Endothelial cell of umbilical vein (primary cell): ENCODE results near the gene TEX48. TPM values are rescaled to one million over a fixed set of nuclear protein-coding genes. Genes with fewer than 3 reads are reported as not detected.

Source experiments
- BruUV-seq: library from RNA; stranded (reverse); fragments of 400-500 nt; replicated peaks from 2 replicates; lab custom pipeline; 2021; lab: Mats Ljungman, UMichigan
- CTCF ChIA-PET: fragments of 300-600, 350-600 bp; sonication (Branson Sonifier 250); formaldehyde crosslinking; loops from one replicate; lab custom pipeline; 2021; ENCODE audit warnings: antibody characterized with exemption, inconsistent platforms; lab: Charles Lee
- POLR2A ChIA-PET: fragments of 300-600, 350-600 bp; sonication (Branson Sonifier 250); formaldehyde crosslinking; loops from one replicate; lab custom pipeline; 2021; ENCODE audit warnings: antibody characterized with exemption, inconsistent platforms; lab: Charles Lee
- DNase-seq: peaks from one replicate; pipeline ENCODE4 v3.0.0-alpha.2; 2011; ENCODE audit warnings: low read depth, low spot score
- FAIRE-seq: peaks from 2 replicates; lab custom pipeline; 2011; peaks lifted over from hg19 to GRCh38; lab: Jason Lieb, UNC
- H2AFZ ChIP-seq: 2 replicates; pipeline ENCODE4 v1.6.0; 2012; ENCODE audit warnings: low read depth, low read length, control low read depth, inconsistent platforms
- H3K27ac ChIP-seq: 2 replicates; pipeline ENCODE4 v1.5.1; 2011; ENCODE audit warnings: low read depth, mild to moderate bottlenecking, control low read depth, low read length, moderate library complexity; ENCODE audit not compliant: insufficient read depth
- H3K27me3 ChIP-seq, 2 experiments: 2 replicates each; pipeline versions ENCODE4 v1.6.0 to v1.6.1; 2011; ENCODE audit warnings: low read length in 2 of 2, mixed read lengths in 1 of 2; ENCODE audit not compliant: control insufficient read depth in 2 of 2, insufficient read depth in 2 of 2
- H3K36me3 ChIP-seq, 2 experiments: 2 replicates in 1 of 2; 3 replicates in 1 of 2; pipeline ENCODE4 v1.5.1; 2011; ENCODE audit warnings: low read length in 2 of 2, mild to moderate bottlenecking in 1 of 2, moderate library complexity in 1 of 2; ENCODE audit not compliant: control insufficient read depth in 2 of 2, insufficient read depth in 2 of 2; ENCODE audit errors: extremely low read depth in 1 of 2
- H3K4me1 ChIP-seq: 3 replicates; pipeline ENCODE4 v1.5.1; 2011; ENCODE audit warnings: mild to moderate bottlenecking, low read length; ENCODE audit not compliant: control insufficient read depth, insufficient read depth; ENCODE audit errors: extremely low read depth
- H3K4me2 ChIP-seq: 2 replicates; pipeline ENCODE4 v1.6.1; 2011; ENCODE audit warnings: low read length, control low read depth, mixed read lengths; ENCODE audit not compliant: insufficient read depth
- H3K4me3 ChIP-seq, 3 experiments: fragments of 200-600 bp in 1 of 3; sonication (generic), shearing (Covaris generic) in 1 of 3; replicated peaks in 1 of 3; 2 replicates each; pipeline ENCODE4 v1.5.1; 2011 to 2016; ENCODE audit warnings: control low read depth in 3 of 3, low read length in 3 of 3, mild to moderate bottlenecking in 2 of 3, inconsistent platforms in 1 of 3, low read depth in 1 of 3, moderate library complexity in 1 of 3; ENCODE audit not compliant: insufficient read depth in 1 of 3
- H3K79me2 ChIP-seq: 2 replicates; pipeline ENCODE4 v1.6.0; 2012; ENCODE audit warnings: low read length, inconsistent platforms; ENCODE audit not compliant: control insufficient read depth, insufficient read depth
- H3K9ac ChIP-seq: replicated peaks from 2 replicates; pipeline ENCODE3; 2011; ENCODE audit warnings: low read length, control low read depth; ENCODE audit not compliant: insufficient read depth; ENCODE audit errors: extremely low read depth
- H3K9me1 ChIP-seq: replicated peaks from 3 replicates; pipeline ENCODE4 v1.6.0; 2011; ENCODE audit warnings: mild to moderate bottlenecking, low read length; ENCODE audit not compliant: control insufficient read depth, insufficient read depth; ENCODE audit errors: extremely low read depth
- H3K9me3 ChIP-seq: replicated peaks from 2 replicates; pipeline ENCODE4 v1.5.1; 2012; ENCODE audit warnings: low read length, inconsistent platforms; ENCODE audit not compliant: control insufficient read depth, insufficient read depth
- H4K20me1 ChIP-seq: replicated peaks from 2 replicates; pipeline ENCODE3; 2011; ENCODE audit warnings: mild to moderate bottlenecking, low read length; ENCODE audit not compliant: control insufficient read depth, insufficient read depth; ENCODE audit errors: extremely low read depth
- EZH2 ChIP-seq: IDR thresholded peaks from 2 replicates; pipeline ENCODE4 v1.6.1; 2012; ENCODE audit warnings: borderline replicate concordance, low read depth, mild to moderate bottlenecking, moderate library complexity, low read length, inconsistent platforms; ENCODE audit not compliant: severe bottlenecking
- FOS ChIP-seq: IDR thresholded peaks from 2 replicates; pipeline ENCODE4 v1.6.1; 2011; ENCODE audit warnings: mild to moderate bottlenecking, low read length, moderate library complexity, borderline replicate concordance; ENCODE audit not compliant: insufficient read depth
- GATA2 ChIP-seq: IDR thresholded peaks from 2 replicates; pipeline ENCODE4 v1.7.0; 2011; ENCODE audit warnings: low read depth, mild to moderate bottlenecking, moderate library complexity, mixed read lengths, low read length; ENCODE audit not compliant: insufficient read length, insufficient read depth
- MAX ChIP-seq: IDR thresholded peaks from 2 replicates; pipeline ENCODE4 v1.6.1; 2011; ENCODE audit not compliant: insufficient read depth, insufficient read length
- POLR2A ChIP-seq: IDR thresholded peaks from 2 replicates; pipeline ENCODE4 v1.6.1; 2012; ENCODE audit warnings: low read depth, mild to moderate bottlenecking, control low read depth, low read length
- dilution Hi-C: fragments of 300-500 bp; cut with MboI; formaldehyde crosslinking; loops from one replicate; pipeline ENCODE4 v1.15.0; 2019; ENCODE audit warnings: low sequenced_read_pairs; ENCODE audit not compliant: extremely low pct_ligation_motif_present
- intact Hi-C: fragments of 100-400 bp; cut with micrococcal nuclease; formaldehyde crosslinking; loops from one replicate; pipeline ENCODE4 v1.10.0; 2022
- polyA plus RNA-seq, 4 experiments: library from polyadenylated mRNA; depleted of rRNA in 3 of 4; stranded (reverse) in 3 of 4; unstranded in 1 of 4; fragments of >200 nt; gene quantifications; 2 replicates each; pipeline versions ENCODE4 v1.2.1 to v1.2.3, GENCODE V29; 2011 to 2012; ENCODE audit warnings: missing spikeins in 1 of 4
- total RNA-seq: library from RNA; stranded (reverse); gene quantifications from 2 replicates; pipeline ENCODE4 v1.2.3, GENCODE V29; 2021

The TEX48 gene
- total and polyA plus RNA-seq, 2 donors (not counting 3 experiments of a cell fraction or from before 2014, with no cell fraction given) = not detected

- dilution Hi-C loops = no loop called here
- DNase-seq = no peak
- H3K9me3 ChIP-seq = no peaks in the 10 kb centered on the region
- intact Hi-C loops = no loop called here
- H3K27me3 ChIP-seq = peaks cover 0 to 5% of the 10 kb centered on the region in 2 experiments
- no TSS peak for BruUV-seq
- TF ChIP-seq GATA2 = no peak
- no peak for TF ChIP-seq FOS
- H3K79me2 ChIP-seq = no peaks in the 10 kb centered on the region
- H2AFZ ChIP-seq = no peak overlapping the region
- POLR2A ChIA-PET = no interaction called here
- H3K27ac ChIP-seq = no peak overlapping the region
- H3K9ac ChIP-seq = no peak overlapping the region
- H3K4me1 ChIP-seq = no peaks in the 10 kb centered on the region
- no peaks in the 10 kb centered on the region for H3K36me3 ChIP-seq
- no peak for FAIRE-seq
- CTCF ChIA-PET = interaction anchor here (0.6 to 1.5 kb wide), 2 partner anchors 20 to 318 kb away, joined by 3 to 5 read pairs; no protein-coding TSS in a partner anchor
- H3K9me1 ChIP-seq = no peaks in the 10 kb centered on the region
- no peak overlapping the region for H3K4me3 ChIP-seq
- H4K20me1 ChIP-seq = no peaks in the 10 kb centered on the region
- no peak overlapping the region for H3K4me2 ChIP-seq
Measured at GRCh38 chr9:114722937-114723620, 41.1 kb upstream of the TEX48 start.

- Histone ChIP-seq H3K4me3 (no peak overlapping the region), H3K9me1 (no peaks in the 10 kb centered on the region), H3K9ac (no peak overlapping the region), H3K9me3 (no peaks in the 10 kb centered on the region), H2AFZ (no peak overlapping the region), H3K4me1 (no peaks in the 10 kb centered on the region), H3K79me2 (no peaks in the 10 kb centered on the region), H3K4me2 (no peak overlapping the region), H4K20me1 (no peaks in the 10 kb centered on the region), H3K27me3 (peaks cover 5% of the 10 kb centered on the region in 2 experiments), H3K36me3 (no peaks in the 10 kb centered on the region), H3K27ac (no peak overlapping the region)
- no peak for TF ChIP-seq EZH2
- no peak for TF ChIP-seq POLR2A
- TF ChIP-seq MAX = no peak
- no peak for TF ChIP-seq FOS
- dilution Hi-C loops (no loop called here), intact Hi-C loops (no loop called here)
- BruUV-seq = no TSS peak
- no peak for FAIRE-seq
- POLR2A ChIA-PET = no interaction called here
- CTCF ChIA-PET = interaction anchor here (1.0 kb wide), 1 partner anchor 184 kb away, joined by 3 read pairs; no protein-coding TSS in a partner anchor
- no peak for DNase-seq
Measured at GRCh38 chr9:114722081-114722621, 40.2 kb upstream of the TEX48 start.
